SH-SY5Y (cell line): ENCODE measurements around the gene TLE5.

Experiments
- GATA2 ChIP-seq: IDR thresholded peaks from 2 replicates; pipeline ENCODE4 v1.6.1; 2011; ENCODE audit warnings: mild to moderate bottlenecking, low read depth, low read length
- GATA3 ChIP-seq: IDR thresholded peaks from 2 replicates; pipeline ENCODE4 v1.6.1; 2011; ENCODE audit warnings: low read depth, mild to moderate bottlenecking, low read length, moderate library complexity

GRCh38 chr19:3073159-3073563, 10.9 kb upstream of the TLE5 start:
- TF ChIP-seq GATA2 (no peak), GATA3 (no peak)
